Measurements from ENCODE around the gene CAPRIN2. TPM values are rescaled to one million over a fixed set of nuclear protein-coding genes. Genes with fewer than 3 reads are reported as not detected.
A peak's percentile ranks its signal among the peaks of the same experiment; 100 is the strongest.

Gene CAPRIN2
- total and polyA plus RNA-seq, 2 of the 8 experiments (the other 6 are each of a cell fraction or from before 2014, with no cell fraction given): 24.8 to 52.0 TPM

GRCh38 chr12:30754750-30755394 lies at the start of gene CAPRIN2 (continued):
- TF ChIP-seq BACH1 (IDR thresholded peaks at IDR 0.05; ENCODE audit: low read length) (peak; percentile 51), NANOG (IDR thresholded peaks at IDR 0.05; ENCODE audit: insufficient read depth, low read depth, low read length, poor library complexity, severe bottlenecking) (peak; percentile 4), TCF12 (IDR thresholded peaks at IDR 0.05; ENCODE audit: low read depth, low read length) (peak; percentile 67; the same call in 1 of the 2 replicates), E2F6 (IDR thresholded peaks at IDR 0.05) (peak; percentile 75), KDM5A (IDR thresholded peaks at IDR 0.05; ENCODE audit: low read length) (no peak), SAP30 (IDR thresholded peaks at IDR 0.05; ENCODE audit: insufficient read depth, insufficient replicate concordance, low read length) (no peak), SIN3A (conservative IDR thresholded peaks at IDR 0.05 in 1 of 2, IDR thresholded peaks at IDR 0.05 in 1 of 2; ENCODE audit: low read depth in 1 of 2, low read length in 2 of 2) (peak in 1 of 2 experiments; percentile 20; a peak in 1 of 4 replicates), PHF8 (conservative IDR thresholded peaks at IDR 0.05; ENCODE audit: low read depth, low read length) (peak; percentile 81), CEBPB (IDR thresholded peaks at IDR 0.05; ENCODE audit: low read depth, low read length) (no peak), KDM1A (IDR thresholded peaks at IDR 0.05; ENCODE audit: borderline replicate concordance, low read length) (no peak; the same call in 1 of the 2 replicates), EZH2 (IDR thresholded peaks at IDR 0.05; ENCODE audit: low read depth, low read length, severe bottlenecking) (no peak), CREB1 (IDR thresholded peaks at IDR 0.05) (no peak; the same call in 1 of the 2 replicates), ASH2L (IDR thresholded peaks at IDR 0.05; ENCODE audit: low read length) (peak; percentile 72), CTBP2 (IDR thresholded peaks at IDR 0.05; ENCODE audit: borderline replicate concordance, insufficient read depth, insufficient read length, low read length) (peak; percentile 14), POLR2AphosphoS5 (IDR thresholded peaks at IDR 0.05; ENCODE audit: low read depth, low read length) (peak; percentile 52; the same call in 1 of the 2 replicates), RFX5 (IDR thresholded peaks at IDR 0.05; ENCODE audit: borderline replicate concordance, low read depth, low read length) (no peak), ATF2 (IDR thresholded peaks at IDR 0.05; ENCODE audit: low read length) (no peak), CTCF (IDR thresholded peaks at IDR 0.05; ENCODE audit: control extremely low read depth in 1 of 3, insufficient read depth in 1 of 3, low read depth in 1 of 3, low read length in 3 of 3) (peak; percentile 46 to 58 (median 51)), SIRT6 (IDR thresholded peaks at IDR 0.05; ENCODE audit: low read length) (no peak)

Measured in H1 (cell line).